H1 (cell line): ENCODE data around the gene CYP46A1. TPM values are rescaled to one million over a fixed set of nuclear protein-coding genes. Genes with fewer than 3 reads are reported as not detected.

Source experiments
- CTCF ChIA-PET: fragments of 300-600 bp; sonication (Branson Sonifier 250); formaldehyde crosslinking; loops from one replicate; lab custom pipeline; 2021; ENCODE audit not compliant: partially characterized antibody; lab: Charles Lee
- POLR2A ChIA-PET: fragments of 300-600 bp; sonication (Branson Sonifier 250); formaldehyde crosslinking; loops from one replicate; lab custom pipeline; 2021; ENCODE audit warnings: inconsistent platforms; ENCODE audit not compliant: partially characterized antibody; lab: Charles Lee
- DNase-seq, 2 experiments: peaks; one replicate each; pipeline versions ENCODE4 v3.0.0 to v3.0.0-alpha.2; 2010 to 2022; ENCODE audit warnings: low spot score in 2 of 2, low read depth in 1 of 2, mixed read lengths in 1 of 2
- FAIRE-seq: peaks from 2 replicates; lab custom pipeline; 2011; peaks lifted over from hg19 to GRCh38; lab: Jason Lieb, UNC
- H2AFZ ChIP-seq: 2 replicates; pipeline ENCODE4 v1.8.1; 2012; ENCODE audit warnings: low read length, inconsistent platforms
- H2AK5ac ChIP-seq: 2 replicates; pipeline ENCODE4 v1.6.1; 2013; ENCODE audit warnings: low read depth, low read length
- H2BK120ac ChIP-seq: replicated peaks from 2 replicates; pipeline ENCODE3; 2013; ENCODE audit warnings: low read depth, low read length, inconsistent platforms
- H2BK12ac ChIP-seq: 2 replicates; pipeline ENCODE4 v1.6.1; 2013; ENCODE audit warnings: low read depth, low read length
- H2BK15ac ChIP-seq: 2 replicates; pipeline ENCODE4 v1.6.1; 2013; ENCODE audit warnings: low read length
- H2BK20ac ChIP-seq: 2 replicates; pipeline ENCODE4 v1.6.1; 2013; ENCODE audit warnings: low read length
- H2BK5ac ChIP-seq: 2 replicates; pipeline ENCODE4 v1.6.1; 2013; ENCODE audit warnings: low read depth, low read length
- H3K14ac ChIP-seq: 2 replicates; pipeline ENCODE4 v1.6.1; 2013; ENCODE audit warnings: inconsistent platforms; ENCODE audit not compliant: insufficient read length
- H3K18ac ChIP-seq: 2 replicates; pipeline ENCODE4 v1.6.1; 2013; ENCODE audit warnings: low read length; ENCODE audit errors: extremely low read depth
- H3K23ac ChIP-seq: 2 replicates; pipeline ENCODE4 v1.6.1; 2013; ENCODE audit warnings: inconsistent platforms; ENCODE audit not compliant: insufficient read length
- H3K23me2 ChIP-seq: 2 replicates; pipeline ENCODE4 v1.6.1; 2013; ENCODE audit warnings: low read depth, low read length
- H3K27ac ChIP-seq: 2 replicates; pipeline ENCODE4 v1.6.1; 2011; ENCODE audit warnings: low read depth, low read length, inconsistent platforms
- H3K27me3 ChIP-seq, 4 experiments: replicated peaks in 1 of 4; 1 replicate in 1 of 4; 2 replicates in 3 of 4; pipeline versions ENCODE4 v1.6.1 to v1.8.1; 2011 to 2013; ENCODE audit warnings: low read length in 3 of 4, mild to moderate bottlenecking in 3 of 4, inconsistent platforms in 2 of 4, mixed read lengths in 2 of 4, moderate library complexity in 1 of 4; ENCODE audit not compliant: control insufficient read depth in 3 of 4, insufficient read depth in 3 of 4; ENCODE audit errors: extremely low read depth in 1 of 4
- H3K36me3 ChIP-seq, 4 experiments: 2 replicates each; pipeline versions ENCODE4 v1.6.1 to v1.8.1; 2011 to 2013; ENCODE audit warnings: mild to moderate bottlenecking in 4 of 4, low read length in 3 of 4, moderate library complexity in 2 of 4, control low read depth in 1 of 4, inconsistent platforms in 1 of 4; ENCODE audit not compliant: insufficient read depth in 4 of 4, control insufficient read depth in 2 of 4
- H3K4ac ChIP-seq: replicated peaks from 2 replicates; pipeline ENCODE3; 2013; ENCODE audit warnings: low read length, low read depth, mixed read lengths, inconsistent platforms; ENCODE audit not compliant: insufficient read length
- H3K4me1 ChIP-seq, 4 experiments: replicated peaks in 1 of 4; 1 replicate in 1 of 4; 2 replicates in 3 of 4; pipeline versions ENCODE4 v1.6.1 to v1.8.1; 2011 to 2013; ENCODE audit warnings: low read length in 3 of 4, inconsistent platforms in 2 of 4, mixed read lengths in 1 of 4; ENCODE audit not compliant: insufficient read depth in 4 of 4, control insufficient read depth in 3 of 4
- H3K4me2 ChIP-seq, 2 experiments: 2 replicates each; pipeline versions ENCODE4 v1.6.1 to v1.8.1; 2011 to 2013; ENCODE audit warnings: low read depth in 2 of 2, low read length in 2 of 2, control low read depth in 1 of 2, inconsistent platforms in 1 of 2, mild to moderate bottlenecking in 1 of 2; ENCODE audit not compliant: insufficient read depth in 1 of 2
- H3K4me3 ChIP-seq, 4 experiments: fragments of 200-600, 300-600 bp in 1 of 4; sonication (generic), shearing (Covaris generic), sonication (Bioruptor Twin) in 1 of 4; 2 replicates each; pipeline versions ENCODE4 v1.5.1 to v1.8.1; 2011 to 2016; ENCODE audit warnings: low read length in 4 of 4, low read depth in 3 of 4, control low read depth in 2 of 4, inconsistent platforms in 2 of 4, mild to moderate bottlenecking in 2 of 4, mixed read lengths in 1 of 4, moderate library complexity in 1 of 4; ENCODE audit not compliant: insufficient read depth in 2 of 4; ENCODE audit errors: extremely low read depth in 1 of 4
- H3K56ac ChIP-seq: replicated peaks from 2 replicates; pipeline ENCODE3; 2013; ENCODE audit warnings: low read depth, mild to moderate bottlenecking, mixed read lengths, low read length, inconsistent platforms; ENCODE audit not compliant: insufficient read length
- H3K79me1 ChIP-seq: 2 replicates; pipeline ENCODE4 v1.6.1; 2013; ENCODE audit warnings: low read depth, low read length, control low read depth
- H3K79me2 ChIP-seq, 2 experiments: 2 replicates each; pipeline versions ENCODE4 v1.6.1 to v1.8.1; 2012 to 2013; ENCODE audit warnings: low read length in 2 of 2, mild to moderate bottlenecking in 2 of 2, inconsistent platforms in 1 of 2; ENCODE audit not compliant: insufficient read depth in 2 of 2, control insufficient read depth in 1 of 2
- H3K9ac ChIP-seq, 4 experiments: replicated peaks in 1 of 4; 1 replicate in 1 of 4; 2 replicates in 3 of 4; pipeline versions ENCODE4 v1.6.1 to v1.8.1; 2011 to 2013; ENCODE audit warnings: low read depth in 3 of 4, low read length in 3 of 4, control low read depth in 2 of 4, mild to moderate bottlenecking in 2 of 4, moderate library complexity in 2 of 4, inconsistent platforms in 1 of 4; ENCODE audit errors: extremely low read depth in 1 of 4
- H3K9me3 ChIP-seq, 2 experiments: 2 replicates each; pipeline versions ENCODE4 v1.6.1 to v1.8.1; 2012 to 2013; ENCODE audit warnings: mild to moderate bottlenecking in 2 of 2, moderate library complexity in 2 of 2, control low read depth in 1 of 2, inconsistent platforms in 1 of 2, low read depth in 1 of 2, low read length in 1 of 2, mixed read lengths in 1 of 2; ENCODE audit not compliant: insufficient read depth in 2 of 2
- H4K20me1 ChIP-seq, 2 experiments: replicated peaks in 1 of 2; 2 replicates each; pipeline versions ENCODE3 to v1.8.1; 2011 to 2013; ENCODE audit warnings: inconsistent platforms in 2 of 2, low read length in 2 of 2, mild to moderate bottlenecking in 1 of 2; ENCODE audit not compliant: insufficient read depth in 2 of 2, control insufficient read depth in 1 of 2
- H4K5ac ChIP-seq: 2 replicates; pipeline ENCODE4 v1.6.1; 2013; ENCODE audit warnings: low read length, low read depth, mixed read lengths, inconsistent platforms; ENCODE audit not compliant: insufficient read length
- H4K8ac ChIP-seq: 2 replicates; pipeline ENCODE4 v1.8.0; 2013; ENCODE audit warnings: mild to moderate bottlenecking, moderate library complexity, low read length, inconsistent platforms; ENCODE audit not compliant: insufficient read depth; ENCODE audit errors: extremely low read depth
- H4K91ac ChIP-seq: replicated peaks from 2 replicates; pipeline ENCODE3; 2013; ENCODE audit warnings: low read length, mixed read lengths, inconsistent platforms; ENCODE audit not compliant: insufficient read length
- CBX8 ChIP-seq: fragments of 300-800, 300-1000 bp; sonication (generic); IDR thresholded peaks from 2 replicates; pipeline ENCODE4 v1.7.1; 2016; ENCODE audit warnings: low read depth, low read length, borderline replicate concordance
- CHD2 ChIP-seq: IDR thresholded peaks from 2 replicates; pipeline ENCODE4 v1.6.1; 2012; ENCODE audit warnings: low read length, improper control_type of control experiment
- EGR1 ChIP-seq: IDR thresholded peaks from 2 replicates; pipeline ENCODE4 v1.6.1; 2011; ENCODE audit warnings: low read depth, low read length, borderline replicate concordance
- HDAC6 ChIP-seq: IDR thresholded peaks from one replicate; pipeline ENCODE4 v1.7.1; 2012; ENCODE audit warnings: low read depth, mild to moderate bottlenecking, inconsistent platforms, low read length, moderate library complexity
- KDM4A ChIP-seq: IDR thresholded peaks from one replicate; pipeline ENCODE4 v1.7.1; 2012; ENCODE audit warnings: low read depth, mild to moderate bottlenecking, moderate library complexity, low read length, inconsistent platforms; ENCODE audit not compliant: severe bottlenecking
- NANOG ChIP-seq: IDR thresholded peaks from 2 replicates; pipeline ENCODE4 v1.6.1; 2011; ENCODE audit warnings: low read length, low read depth, mild to moderate bottlenecking, inconsistent platforms; ENCODE audit not compliant: insufficient read depth, poor library complexity, severe bottlenecking
- POU5F1 ChIP-seq: IDR thresholded peaks from 2 replicates; pipeline ENCODE4 v1.6.1; 2011; ENCODE audit warnings: low read depth, mild to moderate bottlenecking, low read length, moderate library complexity
- SIN3A ChIP-seq, 2 experiments: IDR thresholded peaks in 1 of 2; conservative IDR thresholded peaks in 1 of 2; 2 replicates each; pipeline ENCODE4 v1.6.1; 2011 to 2012; ENCODE audit warnings: low read length in 2 of 2, improper control_type of control experiment in 1 of 2, low read depth in 1 of 2, mild to moderate bottlenecking in 1 of 2
- SIRT6 ChIP-seq: IDR thresholded peaks from one replicate; pipeline ENCODE4 v1.7.1; 2012; ENCODE audit warnings: low read length, inconsistent platforms
- SIX5 ChIP-seq: IDR thresholded peaks from 2 replicates; pipeline ENCODE4 v1.6.1; 2011; ENCODE audit warnings: mild to moderate bottlenecking, low read depth, low read length
- SRF ChIP-seq: IDR thresholded peaks from 2 replicates; pipeline ENCODE4 v1.6.1; 2011; ENCODE audit warnings: mild to moderate bottlenecking, low read depth, low read length, moderate library complexity
- WGBS, 2 experiments: shearing (Covaris generic) in 1 of 2; methylation state at CpG; one replicate each; pipeline versions ENCODE4 v1.1.6 to v1.1.7; 2013 to 2015; ENCODE audit warnings: low lambda C conversion rate in 2 of 2, mixed read lengths in 2 of 2, inconsistent platforms in 1 of 2, low coverage in 1 of 2, missing lambda C conversion rate in 1 of 2; ENCODE audit not compliant: insufficient replicate concordance in 2 of 2, insufficient coverage in 1 of 2, insufficient read length in 1 of 2; ENCODE audit errors: extremely low coverage in 1 of 2, missing lambda C conversion rate in 1 of 2; 5-methylcytosine and 5-hydroxymethylcytosine counted together
- polyA plus RNA-seq, 7 experiments: library from polyadenylated mRNA; depleted of rRNA in 3 of 7; stranded (reverse) in 5 of 7; unstranded in 2 of 7; fragments of >200 nt in 5 of 7; fragments of 200-250 nt in 2 of 7; gene quantifications; 1 replicate in 5 of 7; 2 replicates in 1 of 7; 4 replicates in 1 of 7; pipeline versions ENCODE4 v1.2.1 to v1.2.3, GENCODE V29; 2011 to 2013; ENCODE audit warnings: missing spikeins in 2 of 7, mixed read lengths in 2 of 7
- total RNA-seq: library from RNA; stranded (reverse); fragmentation: NEBNext Ultra II Directional; extraction: Animal tissue kit (Norgen Biotek cat#: 25700); gene quantifications from 2 replicates; pipeline ENCODE4 v1.2.1, GENCODE V29; 2021

The CYP46A1 gene
- total and polyA plus RNA-seq, 2 of the 8 experiments (the other 6 are each of a cell fraction or from before 2014, with no cell fraction given) = 0.41 to 1.3 TPM

DNA sequence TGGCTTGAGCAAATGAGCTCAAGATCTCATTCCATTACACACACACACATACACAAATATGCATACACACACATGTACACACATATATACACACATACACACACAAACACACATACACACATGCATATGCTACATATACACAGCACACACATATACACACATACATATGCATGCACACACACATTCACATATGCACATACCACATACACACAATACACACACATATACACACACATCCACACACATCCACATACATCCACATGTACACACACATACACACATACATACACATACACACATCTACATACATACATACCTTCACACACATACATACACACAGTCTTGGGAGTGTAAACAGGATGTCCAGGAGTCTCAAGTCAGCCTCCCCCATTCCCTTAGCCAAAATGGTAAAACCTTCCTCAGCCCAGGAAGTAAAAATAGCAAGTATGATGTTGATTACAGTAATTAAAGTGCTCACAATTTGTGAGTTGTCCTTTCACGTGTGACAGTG lies 26.4 kb upstream of the CYP46A1 start:
- Histone ChIP-seq H3K36me3 (0 out of 8 replicates have a peak, but pooled peaks cover 0 to 6% (median 0%) of the 10 kb centered on the region in 4 experiments), H2BK5ac (0 out of 2 replicates have a peak overlapping the region, but pooled peaks have one; percentile 1), H3K79me2 (no peaks in the 10 kb centered on the region), H3K4ac (no peak overlapping the region), H3K4me2 (no peak overlapping the region), H4K8ac (no peak overlapping the region), H3K56ac (no peak overlapping the region), H3K4me3 (no peak overlapping the region), H4K91ac (no peak overlapping the region), H2BK15ac (0 out of 2 replicates have a peak overlapping the region, but pooled peaks have one; percentile 6), H3K14ac (no peak overlapping the region), H4K5ac (no peak overlapping the region), H2BK120ac (no peak overlapping the region), H2AFZ (no peak overlapping the region), H2BK20ac (peak overlapping the region; percentile 92; the same call in 1 of the 2 replicates), H3K9me3 (no peaks in the 10 kb centered on the region), H3K23ac (no peak overlapping the region), H4K20me1 (peaks cover 0 to 3% of the 10 kb centered on the region in 2 experiments), H2AK5ac (no peak overlapping the region), H3K4me1 (peaks cover 4 to 23% (median 11%) of the 10 kb centered on the region in 4 experiments), H2BK12ac (peak overlapping the region; percentile 52; the same call in 1 of the 2 replicates), H3K9ac (no peak overlapping the region), H3K27ac (no peak overlapping the region), H3K23me2 (peaks cover 16% of the 10 kb centered on the region), H3K18ac (no peak overlapping the region), H3K79me1 (peaks cover 4% of the 10 kb centered on the region; the same call in 1 of the 2 replicates), H3K27me3 (peaks cover 0 to 11% (median 3%) of the 10 kb centered on the region in 4 experiments; a peak in 3 of 7 replicates)
- DNase-seq (no peak), FAIRE-seq (no peak)
- CTCF ChIA-PET = interaction anchor here (0.6 to 2.9 kb wide), 14 partner anchors 10 to 256 kb away, joined by 3 to 9 read pairs (median 4); partner anchors contain the start of gene HHIPL1
- POLR2A ChIA-PET = no interaction called here
- no peak for TF ChIP-seq CBX8
- TF ChIP-seq SIRT6 = no peak
- TF ChIP-seq NANOG = no peak
- no peak for TF ChIP-seq SIN3A (conservative IDR thresholded peaks at IDR 0.05 in 1 of 2, IDR thresholded peaks at IDR 0.05 in 1 of 2; ENCODE audit: low read depth in 1 of 2, low read length in 2 of 2)
- no peak for TF ChIP-seq SRF
- TF ChIP-seq POU5F1 = no peak
- no peak for TF ChIP-seq KDM4A
- no peak for TF ChIP-seq HDAC6
- no peak for TF ChIP-seq SIX5
- TF ChIP-seq EGR1 = no peak
- no peak for TF ChIP-seq CHD2
- 70% methylated on average over 1 of the region's 1 CpG; no CpG with 5 or more reads in 1 of the 2 experiments for WGBS, 2 experiments
